DMS153 (cell line): ENCODE measurements around the gene OIP5.
"Not testable (repeated sequence)": the region's sequence is repeated elsewhere in the genome, so short reads cannot be mapped to it uniquely, and the experiment has no call there.

Experiments
- DNase-seq: peaks from one replicate; lab custom pipeline; 2025; lab: John Stamatoyannopoulos, UW

OIP5 gene

DNA sequence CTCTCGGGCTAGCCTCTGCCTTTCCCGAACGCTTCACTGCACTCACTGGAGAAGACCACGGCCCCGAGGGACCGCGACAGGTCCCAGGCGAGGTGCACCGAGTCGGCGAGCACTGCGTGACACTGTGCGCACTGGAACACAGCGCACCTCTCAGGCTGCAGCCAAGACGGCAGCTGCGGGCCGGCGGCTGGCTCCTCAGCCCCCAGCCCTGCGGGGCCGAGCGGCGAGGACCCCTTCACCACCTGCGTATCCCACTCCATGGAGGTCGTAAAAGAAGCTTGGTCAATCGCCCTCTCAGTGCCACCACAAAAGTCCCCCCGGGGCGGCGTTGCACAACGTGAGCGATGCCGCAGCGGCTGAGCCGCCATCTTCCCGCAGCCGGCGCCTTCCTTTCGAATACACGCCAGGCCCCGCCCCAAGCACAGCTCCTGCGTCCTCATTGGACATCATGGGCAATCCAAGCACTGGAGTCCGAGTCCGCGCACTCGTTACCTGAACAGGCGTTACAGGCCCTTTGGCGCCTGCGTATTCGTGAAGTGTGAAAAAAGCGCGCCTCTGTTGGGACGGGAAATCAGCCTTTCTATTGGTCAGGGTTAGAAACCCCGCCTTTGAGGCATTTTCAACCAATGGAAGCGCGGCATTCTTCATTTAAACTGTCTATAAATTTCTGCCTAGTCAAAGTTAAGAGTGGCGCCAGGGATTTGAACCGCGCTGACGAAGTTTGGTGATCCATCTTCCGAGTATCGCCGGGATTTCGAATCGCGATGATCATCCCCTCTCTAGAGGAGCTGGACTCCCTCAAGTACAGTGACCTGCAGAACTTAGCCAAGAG is at the start of gene OIP5, which contains the start of gene NUSAP1:
Gene OIP5, minus strand, starts transcription at position 398 of the 832 bp plus-strand sequence. Its CDS starts 30 bp downstream, at position 368.
Gene NUSAP1, plus strand, starts transcription at position 688 of the 832 bp plus-strand sequence. Its CDS starts 77 bp downstream, at position 765.
- DNase-seq = peak; percentile 94

DNA sequence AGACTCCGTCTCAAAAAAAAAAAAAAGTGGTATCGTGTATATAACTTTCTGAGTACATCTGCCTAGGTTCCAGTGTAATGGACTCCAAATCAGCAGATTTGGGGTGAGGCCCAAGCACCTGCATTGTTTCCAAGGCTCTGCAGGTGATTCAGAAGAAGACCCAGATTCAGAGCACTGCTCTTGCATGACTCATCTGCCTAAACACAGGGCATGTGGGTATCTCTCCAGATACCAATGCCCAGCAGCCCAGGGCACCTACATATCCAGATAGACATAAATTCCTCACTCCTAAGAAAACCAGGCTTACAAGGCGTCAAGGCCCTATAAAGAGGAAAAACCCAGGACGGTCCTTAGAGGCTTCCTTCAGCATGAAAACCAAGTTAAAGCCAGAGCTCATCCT is 45.6 kb upstream of the OIP5 start:
- no peak for DNase-seq

DNA sequence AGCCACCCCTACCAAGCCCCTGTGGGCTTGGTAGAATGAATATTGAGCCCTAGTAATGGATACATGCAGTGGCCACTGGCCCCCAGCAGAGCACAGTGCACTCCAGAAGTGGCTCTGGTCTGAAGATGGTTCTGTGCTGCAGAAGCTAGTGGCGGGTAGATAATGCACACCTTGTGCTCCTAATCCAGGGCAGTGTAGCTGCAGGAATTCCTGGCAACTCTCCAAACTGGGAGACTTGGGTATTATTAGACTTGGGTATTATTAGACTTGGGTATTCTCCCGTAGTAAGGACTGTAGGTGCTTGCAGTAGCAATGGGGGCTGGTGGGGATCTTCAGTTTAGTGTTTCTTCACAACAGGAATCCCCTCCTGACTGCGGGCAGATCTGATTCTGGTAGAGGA is 35.0 kb upstream of the OIP5 start:
- no peak for DNase-seq

DNA sequence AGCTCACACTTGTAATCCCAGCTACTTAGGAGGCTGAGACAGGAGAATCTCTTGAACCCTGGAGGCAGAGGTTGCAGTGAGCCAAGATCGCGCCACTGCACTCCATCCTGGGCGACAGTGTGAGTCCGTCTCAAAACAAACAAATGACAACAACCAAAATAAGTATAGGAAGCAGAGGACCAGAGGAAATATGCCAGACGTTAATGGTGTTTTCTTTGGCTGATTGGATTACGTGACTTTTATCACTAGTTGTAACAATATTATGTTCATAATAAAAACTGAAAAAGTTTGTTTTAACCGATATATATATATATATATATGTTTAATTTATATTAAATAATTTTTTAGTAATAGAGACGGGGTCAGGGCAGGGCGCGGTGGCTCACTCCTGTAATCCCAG is 22.0 kb upstream of the OIP5 start:
- no peak for DNase-seq

DNA sequence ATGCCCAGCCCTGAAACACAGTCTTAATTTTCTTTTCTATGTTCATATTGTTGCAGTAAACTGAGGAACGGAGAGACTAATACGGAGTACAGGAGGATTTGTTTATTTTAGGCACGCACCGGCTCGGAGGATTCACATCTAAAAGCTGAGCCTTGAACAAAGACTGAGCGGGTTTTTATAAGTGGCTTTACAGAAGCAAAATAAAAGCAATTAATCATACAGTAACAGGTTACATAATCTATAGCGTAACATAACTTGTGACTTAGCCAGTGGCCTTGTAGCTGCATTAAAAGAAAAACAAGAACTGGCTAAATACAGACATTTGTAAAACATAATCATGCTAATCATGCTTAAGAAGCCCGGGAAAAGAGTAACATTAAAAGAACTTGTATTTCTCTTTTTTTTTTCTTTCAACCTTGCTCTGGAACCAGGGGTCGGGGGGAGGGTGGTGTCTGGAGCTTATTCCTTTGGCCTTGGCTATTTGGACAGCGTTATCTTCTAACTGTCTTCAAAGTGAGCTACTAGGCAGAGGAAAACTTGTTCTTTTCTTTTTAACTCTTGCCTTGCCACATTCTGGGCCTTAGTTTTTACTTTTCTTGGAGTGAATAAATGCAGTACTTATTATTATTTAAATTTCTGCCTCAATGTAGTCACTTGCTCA is 17.8 kb upstream of the OIP5 start:
- no peak for DNase-seq

DNA sequence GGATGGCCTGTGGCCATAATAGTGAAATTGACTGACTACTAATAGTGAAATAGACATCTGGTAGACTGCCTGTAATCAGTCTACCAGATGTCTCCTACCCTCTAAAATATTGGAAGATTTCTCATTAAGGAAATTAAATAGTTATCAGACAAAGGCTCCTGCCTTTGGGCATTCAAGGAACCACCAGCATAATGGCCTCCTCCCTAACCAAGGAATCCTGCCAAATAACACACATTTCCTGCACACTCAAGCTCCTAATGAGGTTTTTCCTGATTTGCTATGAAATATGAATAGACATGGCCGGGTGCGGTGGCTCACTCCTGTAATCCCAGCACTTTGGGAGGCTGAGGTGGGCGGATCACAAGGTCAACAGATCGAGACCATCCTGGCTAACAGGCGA is 14.8 kb upstream of the OIP5 start:
- no peak for DNase-seq

DNA sequence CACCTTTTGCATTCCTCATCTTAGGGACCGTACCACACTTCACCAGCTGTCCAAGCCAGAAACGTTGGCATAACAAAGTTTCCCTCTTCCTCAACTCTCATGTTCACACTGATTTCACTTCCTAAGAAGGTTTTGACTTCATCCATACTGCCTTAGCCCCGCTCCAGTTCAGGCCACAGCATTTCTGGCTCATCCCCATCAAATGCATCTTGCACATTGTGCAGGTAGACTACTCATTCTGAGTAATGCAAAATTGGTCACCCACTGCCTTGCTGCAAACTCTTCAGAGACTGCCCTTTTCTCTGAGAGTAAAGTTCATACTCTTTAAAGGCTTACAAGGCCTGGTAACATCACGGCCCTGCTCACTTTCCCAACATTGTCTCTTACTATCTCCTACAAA is 9.1 kb upstream of the OIP5 start:
- no peak for DNase-seq

DNA sequence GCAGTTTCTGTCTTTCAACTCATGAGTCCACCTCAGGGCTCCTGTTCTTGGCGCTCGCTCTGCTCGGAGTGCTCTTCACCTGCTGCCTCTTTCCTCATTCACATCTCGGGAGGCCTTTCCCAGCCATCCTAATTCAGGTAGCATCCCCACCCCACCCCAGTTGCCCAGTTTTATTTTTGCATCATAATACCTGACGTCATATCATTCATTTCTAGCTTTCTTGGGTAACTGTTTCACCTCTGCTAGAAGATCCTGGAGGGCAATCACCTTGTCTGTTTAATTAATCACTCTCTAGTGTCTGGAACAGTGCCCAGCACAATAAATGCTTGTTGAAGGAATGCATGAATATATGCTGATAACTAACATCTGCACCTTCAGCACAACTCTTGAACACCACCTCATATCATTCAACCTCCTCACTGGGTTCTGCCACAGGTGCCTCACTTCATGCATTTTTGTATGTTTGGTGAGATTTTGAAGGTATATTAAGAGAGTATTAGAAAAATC is 7.9 kb upstream of the OIP5 start:
- no peak for DNase-seq

DNA sequence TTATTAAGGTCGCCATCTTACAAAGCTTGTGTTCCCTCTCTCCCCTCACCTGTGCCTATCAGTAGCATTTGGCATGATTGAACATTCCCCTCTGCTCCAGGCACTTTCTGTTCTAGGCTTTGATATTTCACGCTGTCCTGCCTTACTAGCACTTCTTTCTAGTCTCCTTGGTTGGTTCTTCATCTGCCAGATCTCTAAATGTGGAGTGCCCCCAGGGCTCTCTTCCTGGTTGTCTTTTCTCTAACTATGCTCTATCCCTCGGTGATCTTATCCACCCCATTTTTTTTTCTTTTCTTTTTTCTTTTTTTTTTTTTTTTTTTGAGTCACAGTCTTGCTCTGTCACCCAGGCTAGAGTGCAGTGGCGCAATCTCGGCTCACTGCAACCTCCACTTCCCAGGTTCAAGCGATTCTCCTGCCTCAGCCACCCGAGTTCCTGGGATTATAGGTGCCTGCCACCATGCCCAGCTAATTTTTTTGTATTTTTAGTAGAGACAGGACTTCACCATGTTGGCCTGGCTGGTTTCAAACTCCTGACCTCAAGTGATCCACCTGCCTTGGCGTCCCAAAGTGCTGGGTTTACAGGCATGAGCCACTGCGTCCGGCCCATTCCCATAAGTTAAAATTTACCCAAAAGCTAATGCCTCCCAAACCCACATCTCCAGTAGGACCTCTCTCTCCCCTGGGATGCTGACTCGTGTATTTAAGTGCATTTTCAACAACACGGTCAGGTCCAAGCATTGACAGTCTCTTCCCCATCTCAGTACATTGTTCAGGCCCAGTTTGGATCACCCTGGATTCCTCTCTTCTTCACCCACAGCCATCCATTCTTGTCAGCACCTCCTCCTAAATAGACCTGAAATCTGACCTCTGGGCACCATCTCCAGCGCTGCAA is 5.5 kb upstream of the OIP5 start:
- DNase-seq = no peak

DNA sequence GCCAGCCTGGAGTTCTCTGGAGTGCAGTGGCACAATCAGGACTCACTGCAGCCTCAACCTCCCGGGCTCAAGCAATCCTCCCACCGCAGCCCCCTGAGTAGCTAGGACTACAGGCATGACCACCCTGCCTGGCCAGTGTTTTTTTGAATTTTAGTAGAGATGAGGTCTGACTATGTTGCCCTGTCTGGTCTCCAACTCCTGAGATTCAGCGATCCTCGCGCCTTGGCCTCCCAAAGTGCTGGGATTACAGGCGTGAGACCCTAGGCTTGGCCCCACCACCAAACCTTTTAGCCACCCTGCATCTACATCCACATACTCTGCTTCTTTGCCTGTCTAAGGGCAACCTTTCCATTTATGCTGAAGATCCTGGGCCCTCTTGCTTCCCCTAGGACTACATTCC is 4.7 kb upstream of the OIP5 start:
- no peak for DNase-seq

DNA sequence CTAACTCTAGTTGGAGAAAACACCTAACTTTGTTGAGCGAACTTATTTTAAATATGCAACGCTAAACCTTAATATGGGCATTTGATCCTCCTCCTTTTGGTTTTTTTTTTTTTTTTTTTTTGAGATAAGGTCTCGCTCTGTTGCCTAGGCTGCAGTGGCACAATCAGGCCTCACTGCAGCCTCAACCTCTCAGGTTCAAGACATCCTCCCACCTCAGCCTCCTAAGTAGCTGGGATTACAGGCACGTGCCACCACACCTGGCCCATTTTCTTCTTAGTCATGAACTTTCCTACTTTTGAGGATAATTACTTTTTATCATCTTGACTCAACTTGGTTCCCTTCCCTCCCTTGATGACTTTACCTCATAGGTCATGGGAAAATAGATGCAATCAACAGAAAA is 4.2 kb upstream of the OIP5 start:
- no peak for DNase-seq

DNA sequence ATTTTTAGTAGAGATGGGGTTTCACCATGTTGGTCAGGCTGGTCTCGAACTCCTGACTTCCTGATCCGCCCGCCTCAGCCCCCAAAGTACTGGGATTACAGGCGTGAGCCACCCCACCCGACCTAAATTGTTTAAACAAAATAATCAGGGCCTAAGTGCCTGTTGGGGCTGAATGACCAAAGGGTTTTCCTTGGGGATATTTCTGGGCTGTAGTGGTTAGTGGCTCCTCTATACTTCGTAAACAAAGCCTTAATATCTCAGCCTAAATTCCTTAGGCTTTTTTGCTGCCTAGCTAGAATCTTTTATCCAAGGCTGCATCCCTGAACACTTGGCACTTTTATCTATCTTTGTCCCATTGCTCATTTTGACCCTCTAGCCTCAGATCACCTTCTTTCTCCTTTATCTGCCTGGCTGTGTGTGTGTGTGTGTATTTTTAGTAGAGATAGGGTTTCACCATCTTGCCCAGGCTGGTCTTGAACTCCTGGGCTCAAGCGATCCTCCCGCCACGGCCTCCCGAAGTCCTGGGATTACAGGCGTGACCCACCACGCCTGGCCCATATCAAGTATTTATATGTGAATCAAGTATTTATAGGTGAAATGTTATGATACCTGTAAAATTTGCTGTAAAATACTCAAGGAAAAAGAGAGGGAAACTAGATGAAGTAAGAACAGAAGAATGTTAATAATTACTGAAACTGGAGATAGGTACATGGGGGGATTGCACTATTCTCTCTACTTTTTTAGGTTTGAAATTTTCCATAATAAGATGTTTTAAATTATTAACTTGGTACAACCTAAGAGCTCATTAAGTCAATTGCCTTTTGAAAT is 2.1 kb upstream of the OIP5 start:
- DNase-seq = no peak

DNA sequence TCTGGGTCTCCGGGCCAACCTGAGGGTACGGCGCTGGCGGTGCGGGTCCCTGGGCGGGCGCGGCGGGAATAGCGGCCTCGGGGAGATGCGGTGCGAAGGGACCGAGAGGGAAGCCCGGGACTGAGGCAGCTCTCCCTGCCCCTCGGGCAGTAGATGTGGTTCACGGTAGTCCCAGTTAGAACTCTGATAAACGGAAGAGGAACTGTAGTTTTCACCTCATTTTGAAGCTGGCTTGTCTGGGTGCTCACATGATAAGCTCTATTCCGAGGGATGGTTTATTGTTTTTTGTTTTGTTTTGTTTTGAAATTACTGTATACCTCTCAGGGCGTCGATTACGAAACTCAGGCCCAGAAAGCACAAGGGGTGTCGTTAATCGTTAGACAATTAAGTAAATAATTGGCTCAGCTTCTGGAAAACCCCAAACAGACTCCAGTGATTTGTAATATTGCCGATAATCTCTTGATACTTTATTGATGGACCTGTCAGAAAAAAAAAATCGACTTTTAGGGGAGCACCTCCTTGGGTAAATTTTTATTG is 703 bp upstream of the OIP5 start:
- DNase-seq = no peak

DNA sequence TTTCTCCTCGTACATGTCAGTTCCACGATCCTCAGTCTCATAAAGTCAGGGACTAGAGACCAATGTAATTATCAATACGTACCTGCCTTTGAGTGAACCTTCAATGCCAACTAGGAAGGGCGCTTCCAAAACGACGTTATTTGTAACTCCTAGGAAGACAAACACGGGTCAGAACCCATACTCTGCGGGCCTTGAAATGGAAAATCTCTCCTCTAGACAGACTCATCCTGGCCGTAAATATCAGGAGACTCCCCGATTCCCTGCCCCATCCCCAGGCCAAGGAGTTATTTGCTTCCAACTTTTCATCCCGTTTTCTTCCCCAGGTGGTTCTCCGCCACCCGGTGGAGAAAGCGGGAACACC is 578 bp downstream of the OIP5 start:
- no peak for DNase-seq

DNA sequence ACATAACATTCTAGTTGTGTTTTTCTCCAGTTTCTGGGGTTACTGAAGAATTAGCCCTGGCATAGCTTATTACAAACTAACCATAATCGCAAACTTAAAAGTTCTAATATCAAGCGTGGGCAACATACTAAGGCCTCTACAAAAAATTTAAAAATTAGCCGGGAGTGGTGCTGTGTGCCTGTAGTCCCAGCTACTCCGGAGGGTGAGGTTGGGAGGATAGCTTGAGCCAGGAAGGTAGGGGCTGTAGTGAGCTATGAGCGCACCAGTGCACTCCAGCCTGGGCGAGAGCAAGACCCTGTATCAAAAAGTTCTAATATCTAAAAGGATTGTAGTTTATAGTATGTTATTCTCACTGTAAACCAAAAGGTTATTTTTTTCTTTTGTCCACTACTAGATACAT is 1.1 kb downstream of the OIP5 start:
- no peak for DNase-seq

DNA sequence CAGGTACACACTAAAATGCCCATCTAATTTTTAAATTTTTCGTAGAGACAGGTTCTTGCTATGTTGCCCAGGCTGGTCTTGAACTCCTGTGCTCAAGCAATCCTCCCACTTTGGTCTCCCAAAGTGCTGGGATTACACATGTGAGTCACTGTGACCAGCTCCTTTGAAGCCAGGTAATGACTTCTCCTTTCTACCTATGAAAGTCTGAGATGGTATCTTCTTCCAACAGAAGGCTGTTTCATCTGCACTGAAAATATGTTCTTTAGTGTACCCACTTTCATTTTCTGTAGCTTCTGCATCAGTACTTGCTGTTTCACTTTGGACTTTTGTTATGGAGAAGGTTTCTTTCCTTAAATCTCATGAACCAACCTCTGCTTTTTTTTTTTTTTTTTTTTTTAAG is 8.8 kb downstream of the OIP5 start:
- no peak for DNase-seq

DNA sequence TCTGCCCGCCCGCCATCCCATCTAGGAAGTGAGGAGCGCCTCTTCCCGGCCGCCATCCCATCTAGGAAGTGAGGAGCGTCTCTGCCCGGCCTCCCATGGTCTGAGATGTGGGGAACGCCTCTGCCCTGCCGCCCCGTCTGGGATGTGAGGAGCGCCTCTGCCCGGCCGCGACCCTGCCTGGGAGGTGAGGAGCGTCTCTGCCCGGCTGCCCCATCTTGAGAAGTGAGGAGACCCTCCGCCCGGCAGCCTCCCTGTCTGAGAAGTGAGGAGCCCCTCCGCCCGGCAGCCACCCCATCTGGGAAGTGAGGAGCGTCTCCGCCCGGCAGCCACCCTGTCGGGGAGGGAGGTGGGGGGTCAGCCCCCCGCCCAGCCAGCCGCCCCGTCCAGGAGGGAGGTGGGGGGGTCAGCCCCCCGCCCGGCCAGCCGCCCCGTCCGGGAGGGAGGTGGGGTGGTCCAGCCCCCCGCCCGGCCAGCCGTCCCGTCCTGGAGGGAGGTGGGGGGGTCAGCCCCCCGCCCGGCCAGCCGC is 11.5 kb downstream of the OIP5 start:
- DNase-seq = not testable (repeated sequence)

DNA sequence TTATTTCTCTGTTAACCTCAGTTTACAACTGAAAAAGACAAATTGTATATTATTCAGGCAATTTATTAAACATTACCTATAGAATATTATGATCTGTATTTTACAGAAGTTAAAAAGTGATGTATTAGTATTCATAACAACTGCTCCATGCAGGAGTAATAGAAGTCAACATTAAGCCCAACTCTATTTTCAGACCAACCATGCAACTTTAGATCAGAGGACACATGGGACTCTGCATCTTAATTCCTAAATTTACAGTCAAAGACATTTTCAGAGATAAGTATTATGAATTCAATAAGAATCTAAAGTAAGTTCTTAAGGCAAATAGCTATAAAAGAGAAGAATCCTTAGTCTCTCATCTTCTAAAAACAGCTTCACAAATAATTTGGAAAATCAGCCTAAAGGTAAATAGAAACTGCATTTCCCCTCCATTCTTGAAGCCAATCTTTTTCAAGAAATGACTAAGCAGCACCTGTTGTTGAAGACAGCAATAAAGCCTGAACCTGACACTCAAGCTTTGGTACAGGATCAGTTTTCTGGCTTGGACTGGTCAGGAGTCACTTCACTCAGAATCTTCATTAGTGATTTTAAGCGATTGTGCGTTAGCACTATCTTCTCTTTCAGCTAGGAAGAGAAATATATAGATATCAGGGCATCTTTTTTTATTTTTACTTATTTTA is 23.0 kb downstream of the OIP5 start:
- DNase-seq = no peak

DNA sequence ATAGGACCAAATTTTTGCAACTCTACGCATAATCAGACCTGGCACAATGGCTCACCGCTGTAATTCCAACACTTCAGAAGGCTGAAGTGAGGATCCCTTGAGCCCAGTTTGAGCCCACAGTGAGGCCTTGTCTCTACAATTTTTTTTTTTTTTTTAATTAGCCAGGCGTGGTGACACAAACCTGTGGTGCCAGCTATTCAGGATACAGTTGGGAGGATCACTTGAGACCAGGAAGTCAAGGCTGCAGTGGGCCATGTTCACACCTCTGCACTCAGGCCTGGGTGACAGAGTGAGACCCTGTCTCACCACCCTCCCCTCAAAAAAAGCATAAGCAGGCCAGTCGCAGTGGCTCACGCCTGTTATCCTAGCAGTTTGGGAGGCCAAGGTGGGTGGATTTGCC is 24.7 kb downstream of the OIP5 start:
- DNase-seq = no peak

DNA sequence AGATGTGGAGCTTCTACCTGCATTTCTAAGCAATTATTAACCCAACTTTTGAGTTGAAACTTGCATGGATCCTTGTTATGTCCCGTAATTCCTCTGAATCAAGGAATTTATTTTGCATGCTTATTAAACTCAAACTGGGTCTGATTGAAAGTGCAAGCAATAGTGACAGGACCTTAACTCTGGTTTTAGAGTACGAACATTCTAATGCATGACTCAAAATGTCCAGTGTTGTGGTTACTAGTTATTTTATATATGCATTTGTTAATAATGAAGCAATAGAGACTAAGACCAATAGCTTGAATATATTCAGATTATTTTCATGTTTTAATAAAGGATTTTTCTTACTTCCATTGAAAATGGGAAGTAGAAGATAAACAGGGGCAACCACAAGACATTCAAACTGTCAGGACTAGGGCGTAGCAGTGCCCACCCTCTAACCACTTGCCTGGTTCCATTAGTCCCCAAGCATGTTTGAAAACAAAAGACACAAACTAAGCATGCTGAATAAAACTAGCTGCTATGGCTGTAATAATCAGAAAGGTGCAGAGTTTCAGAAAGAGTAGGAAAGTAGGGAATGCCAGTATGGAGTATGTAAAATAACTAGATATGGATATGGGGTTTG is 28.1 kb downstream of the OIP5 start:
- no peak for DNase-seq
